HG03103 (cell line): ENCODE measurements around the gene TRPM2.

Experiments
- ATAC-seq: cut with Tn5 transposase; IDR thresholded peaks from one replicate; pipeline ENCODE4 v1.9.1; 2021; ENCODE audit warnings: low read depth; ENCODE audit not compliant: unreplicated experiment

The TRPM2 gene

GRCh38 chr21:44438531-44439210 lies 85.2 kb downstream of the TRPM2 start:
- no peak for ATAC-seq

DNA sequence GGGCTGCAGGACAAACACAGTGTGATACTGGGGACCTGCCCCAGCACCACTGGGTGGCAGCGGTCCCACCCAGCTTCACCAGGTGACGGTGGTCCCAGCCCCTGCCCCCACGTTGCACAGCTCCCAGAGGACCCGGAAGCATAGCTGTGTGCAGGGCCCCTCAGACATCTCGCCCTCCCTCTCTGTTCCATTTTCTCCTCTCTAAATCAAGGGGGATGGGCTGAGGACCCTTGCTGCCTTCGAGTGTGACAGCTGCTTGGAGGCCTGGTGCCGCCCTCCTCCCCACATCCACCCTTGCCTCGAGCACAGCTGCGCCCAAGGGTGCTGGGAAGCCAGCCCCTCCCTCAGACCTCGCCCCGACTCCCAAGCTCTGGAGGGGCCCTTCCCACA lies 85.8 kb downstream of the TRPM2 start:
- no peak for ATAC-seq

DNA sequence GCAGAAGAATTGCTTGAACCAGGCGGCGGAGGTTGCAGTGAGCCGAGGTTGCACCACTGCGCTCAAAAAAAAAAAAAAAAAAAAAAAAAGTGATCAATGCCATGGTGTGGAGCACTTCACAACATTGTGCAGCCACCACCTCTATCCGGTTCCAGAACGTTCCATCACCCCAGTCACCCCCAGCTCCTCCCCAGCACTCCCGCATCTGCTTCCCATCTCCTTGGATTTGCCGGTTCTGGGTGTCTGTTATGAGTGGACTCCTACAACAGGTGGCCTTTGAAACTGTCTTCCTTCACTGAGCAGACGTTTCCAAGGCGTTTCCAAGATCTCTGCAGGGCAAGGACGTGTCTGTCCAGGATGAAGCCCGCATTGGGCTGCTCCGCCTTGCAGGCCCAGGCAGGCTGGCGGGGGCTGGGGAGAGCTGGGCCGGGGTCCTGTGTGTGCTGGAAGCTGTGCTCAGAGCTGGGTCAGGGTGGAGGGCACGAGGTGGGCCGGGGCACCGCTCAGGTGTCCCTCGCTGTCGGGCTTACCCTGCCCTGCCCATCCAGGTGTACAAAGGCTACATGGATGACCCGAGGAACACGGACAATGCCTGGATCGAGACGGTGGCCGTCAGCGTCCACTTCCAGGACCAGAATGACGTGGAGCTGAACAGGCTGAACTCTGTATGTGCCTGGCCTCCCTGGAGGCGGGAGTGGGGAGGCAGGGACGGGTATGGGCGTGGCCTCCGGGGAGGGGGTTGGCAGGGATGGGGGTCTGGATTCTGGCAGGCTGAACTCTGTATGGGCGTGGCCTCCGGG lies 87.0 kb downstream of the TRPM2 start:
- ATAC-seq: no peak

DNA sequence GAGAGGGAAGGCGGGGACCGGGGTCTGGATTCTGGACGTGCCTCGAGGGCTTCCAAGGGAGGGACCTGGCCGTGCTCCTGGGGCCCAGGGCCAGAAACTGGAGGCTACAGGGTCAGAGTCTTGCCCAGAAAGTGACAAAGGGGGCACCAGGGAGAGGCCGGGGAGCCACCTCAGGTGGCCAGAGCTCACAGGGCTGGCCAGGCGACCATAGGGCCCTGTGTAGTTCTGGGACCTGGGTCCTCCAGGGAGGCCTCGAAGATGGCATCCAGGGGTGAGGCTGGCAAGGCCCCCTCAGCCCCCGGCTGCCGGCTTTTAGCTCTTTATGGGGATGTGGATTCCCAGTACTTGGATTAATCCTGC lies 87.6 kb downstream of the TRPM2 start:
- no peak for ATAC-seq

- no peak for ATAC-seq
These were observed 88.3 kb downstream of the TRPM2 start for GRCh38 chr21:44441581-44442265.

DNA sequence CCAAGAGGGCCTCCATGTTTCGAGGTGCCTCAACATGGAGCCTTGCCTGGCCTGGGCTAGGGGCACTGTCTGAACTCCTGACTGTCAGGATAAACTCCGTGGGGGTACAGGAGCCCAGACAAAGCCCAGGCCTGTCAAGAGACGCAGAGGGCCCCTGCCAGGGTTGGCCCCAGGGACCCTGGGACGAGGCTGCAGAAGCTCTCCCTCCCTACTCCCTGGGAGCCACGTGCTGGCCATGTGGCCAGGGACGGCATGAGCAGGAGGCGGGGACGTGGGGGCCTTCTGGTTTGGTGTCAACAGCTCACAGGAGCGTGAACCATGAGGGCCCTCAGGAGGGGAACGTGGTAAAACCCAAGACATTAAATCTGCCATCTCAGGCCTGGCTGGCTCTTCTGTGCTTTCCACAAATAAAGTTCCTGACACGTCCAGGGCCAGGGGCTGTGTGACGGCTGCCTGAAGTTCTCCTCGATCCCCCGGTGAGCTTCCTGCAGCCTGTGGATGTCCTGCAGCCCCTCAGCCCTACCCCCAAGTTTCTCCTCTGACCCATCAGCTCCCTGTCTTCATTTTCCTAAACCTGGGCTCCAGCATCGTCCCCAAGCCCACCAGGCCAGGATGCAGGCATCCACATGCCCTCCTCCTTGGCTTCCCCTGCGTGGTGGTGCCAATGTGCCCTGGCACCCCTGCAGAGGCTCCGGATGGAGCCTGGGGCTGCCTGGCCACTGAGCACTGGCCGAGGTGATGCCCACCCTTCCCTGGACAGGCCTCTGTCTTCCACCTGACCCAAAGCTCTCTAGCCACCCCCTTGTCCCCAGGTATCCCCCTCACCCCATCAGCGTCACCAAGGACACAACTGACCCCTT lies 89.1 kb downstream of the TRPM2 start:
- ATAC-seq: no peak

GRCh38 chr21:44443291-44443890 lies 90.0 kb downstream of the TRPM2 start:
- no peak for ATAC-seq

- no peak for ATAC-seq
These were observed 90.5 kb downstream of the TRPM2 start for GRCh38 chr21:44443891-44444285.

GRCh38 chr21:44444286-44444931 lies 91.0 kb downstream of the TRPM2 start:
- no peak for ATAC-seq

DNA sequence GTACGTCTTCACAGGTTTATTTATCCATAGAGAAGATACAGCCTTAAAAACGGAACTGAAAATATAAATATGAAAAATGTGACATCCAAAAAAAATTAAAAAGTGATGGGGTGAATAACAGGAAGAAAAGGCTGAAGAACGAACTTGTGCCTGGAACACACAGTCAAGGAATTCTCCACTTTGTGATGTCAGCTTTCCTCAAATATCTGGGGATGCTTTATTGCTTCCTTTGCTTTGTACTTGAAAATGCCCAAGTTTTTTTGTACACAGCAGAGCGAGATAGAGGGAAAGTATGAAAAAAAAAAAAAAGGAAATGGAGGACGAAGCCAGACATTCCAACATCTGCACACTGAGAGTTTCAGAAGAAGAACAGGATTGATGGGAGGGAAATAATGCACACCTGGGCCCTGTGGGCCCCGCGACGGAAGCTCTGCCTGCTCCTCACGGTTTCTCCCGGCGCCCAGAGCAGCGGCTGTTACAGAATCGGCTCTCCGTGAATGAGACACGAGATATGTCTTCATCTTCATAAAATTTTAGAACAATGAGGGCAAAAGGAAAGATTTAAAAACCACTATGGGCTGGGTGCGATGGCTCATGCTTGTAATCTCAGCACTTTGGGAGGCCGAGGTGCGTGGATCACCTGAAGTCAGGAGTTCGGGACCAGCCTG lies 91.9 kb downstream of the TRPM2 start:
- ATAC-seq: no peak

- no peak for ATAC-seq
These were observed 95.3 kb downstream of the TRPM2 start for GRCh38 chr21:44448651-44449131.

- ATAC-seq: no peak
These were observed 96.3 kb downstream of the TRPM2 start for GRCh38 chr21:44449473-44450363.

- no peak for ATAC-seq
These were observed 97.0 kb downstream of the TRPM2 start for GRCh38 chr21:44450402-44450801.

GRCh38 chr21:44450999-44451398 lies 97.6 kb downstream of the TRPM2 start:
- no peak for ATAC-seq

DNA sequence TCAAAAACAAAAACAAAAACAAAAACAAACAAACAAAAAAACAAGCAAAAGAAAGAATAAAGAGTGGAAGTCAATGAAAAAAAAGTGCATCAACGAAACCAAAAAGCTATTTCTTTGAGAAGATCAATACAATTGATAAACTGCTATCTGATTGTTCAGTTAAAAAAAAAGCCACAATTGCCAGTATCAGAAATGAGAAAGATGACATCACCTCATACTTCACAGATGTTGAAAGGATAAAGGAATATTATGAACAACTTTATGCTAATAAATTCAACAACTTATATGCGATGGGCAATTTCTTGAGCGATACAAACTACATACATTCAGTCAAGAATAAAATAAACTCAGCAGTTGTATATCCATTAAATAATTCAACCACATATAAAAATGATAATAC lies 99.7 kb downstream of the TRPM2 start:
- ATAC-seq: no peak

- no peak for ATAC-seq
These were observed 100.6 kb downstream of the TRPM2 start for GRCh38 chr21:44454058-44454457.

DNA sequence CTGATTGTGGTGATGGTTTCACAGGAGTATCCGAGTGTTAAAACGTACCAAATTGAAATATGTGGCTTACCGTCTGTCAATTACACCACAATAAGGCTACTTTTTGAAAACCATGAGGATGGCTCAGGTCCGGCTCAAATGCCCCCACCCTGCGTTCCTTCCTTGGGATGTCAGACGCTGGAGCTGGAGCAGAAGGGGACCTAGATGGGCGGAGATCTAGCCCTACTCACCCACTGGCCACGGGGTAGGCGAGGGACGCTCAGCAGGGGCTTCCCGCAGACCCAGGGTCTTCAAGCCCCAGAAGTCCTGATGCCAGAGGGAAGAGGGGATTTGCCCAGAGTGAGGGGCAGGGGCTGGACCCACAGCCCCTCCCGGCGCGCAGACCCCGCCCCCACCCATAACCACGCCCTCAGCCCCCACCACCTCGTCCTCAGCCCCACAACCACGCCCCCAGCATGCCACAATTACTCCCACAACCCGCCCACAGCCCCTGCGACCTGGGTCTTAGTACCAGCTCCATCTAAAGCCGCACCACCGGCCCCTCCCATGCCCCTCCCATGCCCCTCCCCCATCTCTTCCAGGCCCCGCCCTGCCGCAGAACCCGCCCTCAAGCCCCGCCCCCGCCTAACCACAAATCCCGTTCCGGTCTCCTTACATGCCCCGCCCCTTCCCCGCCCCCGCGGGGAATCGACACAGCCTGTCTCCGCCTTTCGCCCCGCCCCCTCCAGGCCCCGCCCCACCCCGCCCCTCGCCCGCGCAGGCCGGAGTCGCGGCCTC lies 101.5 kb downstream of the TRPM2 start, which contains the start of gene LRRC3:
LRRC3 (plus strand) TSS at position 764 of the 777 bp plus-strand sequence. CDS start 1,135 bp downstream, outside the sequence.
- ATAC-seq: no peak
